ENCODE data around the gene NAGK.

DNA sequence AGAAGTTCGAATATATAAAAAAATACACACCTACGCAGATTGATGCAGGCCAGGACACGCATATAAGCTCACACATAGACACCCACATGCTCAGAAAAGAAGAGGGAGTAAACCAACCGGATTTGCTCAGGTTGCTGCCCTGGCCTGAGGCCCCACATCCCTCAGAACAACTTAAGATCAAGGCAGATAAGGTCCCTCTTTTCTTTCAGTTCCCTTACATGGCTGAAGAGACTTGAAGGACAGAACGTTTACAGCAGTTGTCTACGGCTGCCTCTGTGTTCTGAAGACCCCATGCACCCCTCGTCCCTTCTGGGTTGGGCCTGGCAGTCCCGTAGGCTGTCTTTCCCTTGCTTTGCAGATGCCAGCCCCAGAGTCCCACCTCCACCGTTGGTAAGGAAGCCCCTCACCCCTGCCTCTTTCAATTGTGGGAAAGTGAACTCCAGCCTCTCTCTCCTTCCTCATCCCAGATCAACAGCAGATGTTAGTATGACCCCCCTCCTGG lies 4.3 kb upstream of the NAGK start:
- TF ChIP-seq, protein P1, sequence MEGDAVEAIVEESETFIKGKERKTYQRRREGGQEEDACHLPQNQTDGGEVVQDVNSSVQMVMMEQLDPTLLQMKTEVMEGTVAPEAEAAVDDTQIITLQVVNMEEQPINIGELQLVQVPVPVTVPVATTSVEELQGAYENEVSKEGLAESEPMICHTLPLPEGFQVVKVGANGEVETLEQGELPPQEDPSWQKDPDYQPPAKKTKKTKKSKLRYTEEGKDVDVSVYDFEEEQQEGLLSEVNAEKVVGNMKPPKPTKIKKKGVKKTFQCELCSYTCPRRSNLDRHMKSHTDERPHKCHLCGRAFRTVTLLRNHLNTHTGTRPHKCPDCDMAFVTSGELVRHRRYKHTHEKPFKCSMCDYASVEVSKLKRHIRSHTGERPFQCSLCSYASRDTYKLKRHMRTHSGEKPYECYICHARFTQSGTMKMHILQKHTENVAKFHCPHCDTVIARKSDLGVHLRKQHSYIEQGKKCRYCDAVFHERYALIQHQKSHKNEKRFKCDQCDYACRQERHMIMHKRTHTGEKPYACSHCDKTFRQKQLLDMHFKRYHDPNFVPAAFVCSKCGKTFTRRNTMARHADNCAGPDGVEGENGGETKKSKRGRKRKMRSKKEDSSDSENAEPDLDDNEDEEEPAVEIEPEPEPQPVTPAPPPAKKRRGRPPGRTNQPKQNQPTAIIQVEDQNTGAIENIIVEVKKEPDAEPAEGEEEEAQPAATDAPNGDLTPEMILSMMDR (IDR thresholded peaks at IDR 0.05): no peak
- no peak for TF ChIP-seq POLR2A (IDR thresholded peaks at IDR 0.05)

Measured in Peyer's patch (tissue), 4 donors.